Ascending aorta (tissue), 2 donors: ENCODE measurements around the gene SLC35F3. TPM values are rescaled to one million over a fixed set of nuclear protein-coding genes. Genes with fewer than 3 reads are reported as not detected.

Experiments
- DNase-seq, 2 donors: peaks; one replicate each; pipeline ENCODE4 v3.0.0-alpha.2; 2019; ENCODE audit warnings: low spot score in 2 of 2
- H3K27ac ChIP-seq, 2 donors: fragments of 200-600 bp; sonication (generic); one replicate each; pipeline ENCODE4 v1.5.1; 2016 to 2017; ENCODE audit warnings: mild to moderate bottlenecking in 1 of 2
- H3K27me3 ChIP-seq: fragments of 200-600 bp; sonication (generic); one replicate; pipeline ENCODE4 v1.5.1; 2017
- H3K36me3 ChIP-seq, 2 donors: fragments of 200-600 bp; sonication (generic); one replicate each; pipeline ENCODE4 v1.5.1; 2016
- H3K4me1 ChIP-seq, 2 donors: fragments of 200-600 bp; sonication (generic); one replicate each; pipeline ENCODE4 v1.5.1; 2016 to 2017; ENCODE audit warnings: mild to moderate bottlenecking in 1 of 2
- H3K4me3 ChIP-seq, 2 donors: fragments of 200-600 bp; sonication (generic); one replicate each; pipeline ENCODE4 v1.5.1; 2016 to 2017; ENCODE audit warnings: mild to moderate bottlenecking in 1 of 2
- H3K9me3 ChIP-seq, 2 donors: fragments of 200-600 bp; sonication (generic); one replicate each; pipeline ENCODE4 v1.5.1; 2016
- intact Hi-C: fragments of 100-400 bp; cut with DNase I; formaldehyde crosslinking; loops from one replicate; pipeline ENCODE4 v1.15.1; 2023
- total RNA-seq: library from RNA; depleted of rRNA; stranded (reverse); fragments of >200 nt; gene quantifications from one replicate; pipeline ENCODE4 v1.1.0, GENCODE V29; 2016
- TF ChIP-seq, protein P1 (sequence below), 3 experiments: fragments of 200-600 bp in 2 of 3; fragments of 450-650 bp in 1 of 3; sonication (generic) in 2 of 3; IDR thresholded peaks; one replicate each; pipeline ENCODE4 v1.5.1; 2016 to 2019; ENCODE audit warnings: antibody characterized with exemption in 3 of 3, mild to moderate bottlenecking in 1 of 3, moderate library complexity in 1 of 3

SLC35F3 gene
- total RNA-seq, 1 donor from 2014 or later, result 1.4 TPM

DNA sequence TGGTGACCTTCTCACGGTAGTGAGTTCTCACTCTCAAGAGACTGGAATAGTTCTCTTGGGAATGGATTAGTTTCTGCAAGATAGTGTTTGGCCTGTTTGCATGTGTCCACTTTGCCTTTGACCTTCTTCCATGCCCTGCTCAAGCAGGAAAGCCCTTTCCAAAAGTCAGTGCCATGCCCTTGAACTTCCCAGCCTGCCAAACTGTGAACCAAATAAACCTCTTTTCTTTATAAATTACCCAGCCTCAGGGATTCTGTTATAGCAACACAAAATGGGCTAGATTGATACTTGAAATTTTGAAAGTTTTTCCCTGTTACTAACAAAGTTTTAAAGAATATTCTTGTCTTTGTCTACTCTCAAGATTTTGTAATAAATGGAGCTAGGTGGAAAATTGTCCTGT, 139.6 kb downstream of the SLC35F3 start:
- H3K27ac ChIP-seq, result no peak overlapping the region
- intact Hi-C loops, result no loop called here
- TF ChIP-seq, protein P1, sequence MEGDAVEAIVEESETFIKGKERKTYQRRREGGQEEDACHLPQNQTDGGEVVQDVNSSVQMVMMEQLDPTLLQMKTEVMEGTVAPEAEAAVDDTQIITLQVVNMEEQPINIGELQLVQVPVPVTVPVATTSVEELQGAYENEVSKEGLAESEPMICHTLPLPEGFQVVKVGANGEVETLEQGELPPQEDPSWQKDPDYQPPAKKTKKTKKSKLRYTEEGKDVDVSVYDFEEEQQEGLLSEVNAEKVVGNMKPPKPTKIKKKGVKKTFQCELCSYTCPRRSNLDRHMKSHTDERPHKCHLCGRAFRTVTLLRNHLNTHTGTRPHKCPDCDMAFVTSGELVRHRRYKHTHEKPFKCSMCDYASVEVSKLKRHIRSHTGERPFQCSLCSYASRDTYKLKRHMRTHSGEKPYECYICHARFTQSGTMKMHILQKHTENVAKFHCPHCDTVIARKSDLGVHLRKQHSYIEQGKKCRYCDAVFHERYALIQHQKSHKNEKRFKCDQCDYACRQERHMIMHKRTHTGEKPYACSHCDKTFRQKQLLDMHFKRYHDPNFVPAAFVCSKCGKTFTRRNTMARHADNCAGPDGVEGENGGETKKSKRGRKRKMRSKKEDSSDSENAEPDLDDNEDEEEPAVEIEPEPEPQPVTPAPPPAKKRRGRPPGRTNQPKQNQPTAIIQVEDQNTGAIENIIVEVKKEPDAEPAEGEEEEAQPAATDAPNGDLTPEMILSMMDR (IDR thresholded peaks at IDR 0.05), result no peak
- H3K4me3 ChIP-seq, result no peak overlapping the region
- DNase-seq, result no peak
- no peaks in the 10 kb centered on the region for H3K27me3 ChIP-seq
- H3K9me3 ChIP-seq, result peaks cover 0 to 8% of the 10 kb centered on the region in 2 donors
- no peaks in the 10 kb centered on the region for H3K4me1 ChIP-seq
- no peaks in the 10 kb centered on the region for H3K36me3 ChIP-seq

DNA sequence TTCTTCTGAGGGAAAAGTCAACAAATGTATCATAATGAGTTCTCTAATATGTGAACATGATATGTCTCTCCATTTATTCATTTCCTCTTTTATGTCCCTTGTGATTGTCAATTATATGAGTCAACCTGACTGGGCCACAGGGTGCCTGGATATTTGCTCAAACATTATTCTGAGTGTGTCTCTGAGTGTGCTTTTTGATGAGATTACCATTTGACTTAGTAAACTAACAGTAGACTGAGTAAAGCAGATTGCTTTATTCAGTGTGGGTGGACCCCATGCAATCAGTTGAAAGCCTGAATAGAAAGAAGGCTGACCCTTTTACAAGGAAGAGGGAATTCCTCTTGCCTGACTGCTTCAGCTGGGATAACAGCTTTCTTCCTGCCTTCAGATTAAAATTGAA, 142.6 kb downstream of the SLC35F3 start:
- no peaks in the 10 kb centered on the region for H3K4me1 ChIP-seq
- no peak overlapping the region for H3K4me3 ChIP-seq
- H3K9me3 ChIP-seq, result peaks cover 0 to 10% of the 10 kb centered on the region in 2 donors
- H3K27me3 ChIP-seq, result no peaks in the 10 kb centered on the region
- DNase-seq, result no peak
- no peak overlapping the region for H3K27ac ChIP-seq
- no peaks in the 10 kb centered on the region for H3K36me3 ChIP-seq
- intact Hi-C loops, result no loop called here
- TF ChIP-seq, protein P1 (IDR thresholded peaks at IDR 0.05), result no peak

DNA sequence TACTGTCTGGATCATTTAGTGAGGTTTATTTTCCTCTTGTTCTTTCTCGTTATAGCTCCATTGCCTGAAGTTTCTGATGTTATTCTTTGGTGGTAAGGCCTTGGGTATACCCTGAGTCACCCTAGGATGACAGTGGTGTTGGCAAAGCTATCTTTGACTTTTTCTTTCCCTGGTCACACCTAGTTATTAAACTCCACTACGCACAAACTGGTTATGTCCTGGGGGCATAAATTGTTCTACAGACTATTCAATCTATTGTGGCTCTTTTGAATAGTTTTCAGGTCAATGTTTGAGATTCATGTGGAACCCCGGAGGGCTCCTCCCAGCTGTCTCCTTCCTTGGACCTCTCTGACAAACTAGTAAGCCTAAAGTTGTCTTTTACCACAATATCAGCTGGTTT, 157.7 kb downstream of the SLC35F3 start:
- no peaks in the 10 kb centered on the region for H3K4me1 ChIP-seq
- TF ChIP-seq, protein P1 (IDR thresholded peaks at IDR 0.05), result no peak
- no peaks in the 10 kb centered on the region for H3K27me3 ChIP-seq
- H3K36me3 ChIP-seq, result no peaks in the 10 kb centered on the region
- no peak overlapping the region for H3K4me3 ChIP-seq
- intact Hi-C loops, result no loop called here
- no peak overlapping the region for H3K27ac ChIP-seq
- H3K9me3 ChIP-seq, result peaks cover 3 to 6% of the 10 kb centered on the region in 2 donors
- DNase-seq, result no peak

DNA sequence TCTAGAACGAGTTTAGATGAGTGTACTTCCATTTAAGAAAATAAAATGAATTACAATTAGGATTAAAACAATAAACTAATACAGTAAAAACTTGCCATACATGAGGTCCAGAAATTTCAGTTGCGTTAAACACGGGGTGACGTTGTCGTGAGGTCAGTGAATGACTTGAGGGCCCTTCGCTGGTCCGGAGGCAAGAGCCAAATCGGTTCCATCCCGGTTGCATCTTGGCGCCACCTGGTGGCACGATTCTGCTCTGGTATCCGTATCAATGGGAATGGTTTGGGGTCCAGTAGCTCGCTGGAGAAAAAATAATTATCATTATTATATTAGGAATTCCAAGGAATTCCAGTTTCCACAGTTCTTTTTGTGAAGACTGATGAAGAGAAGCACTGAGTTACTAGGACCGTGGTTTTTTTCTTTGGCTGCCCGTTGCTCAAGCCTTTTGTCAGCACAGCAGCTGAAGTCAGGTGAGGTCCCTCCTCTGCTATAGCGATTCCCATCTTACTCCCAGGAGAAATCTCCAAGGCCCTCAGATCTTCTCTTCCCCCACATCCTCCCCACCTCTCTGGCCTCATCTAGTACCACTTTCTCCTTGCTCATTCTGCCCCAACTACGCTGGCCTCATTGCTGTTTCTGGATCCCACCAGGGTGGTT, 161.4 kb downstream of the SLC35F3 start:
- Histone ChIP-seq H3K4me1 (no peaks in the 10 kb centered on the region), H3K36me3 (no peaks in the 10 kb centered on the region), H3K27me3 (no peaks in the 10 kb centered on the region), H3K27ac (no peak overlapping the region), H3K9me3 (peaks cover 3 to 6% of the 10 kb centered on the region in 2 donors), H3K4me3 (no peak overlapping the region)
- no peak for DNase-seq
- TF ChIP-seq, protein P1 (IDR thresholded peaks at IDR 0.05), result peak; percentile 7 to 48 (median 35)
- intact Hi-C loops, result loop anchor here (5.0 kb wide), 1 partner anchor 669 kb away; no protein-coding TSS in a partner anchor

DNA sequence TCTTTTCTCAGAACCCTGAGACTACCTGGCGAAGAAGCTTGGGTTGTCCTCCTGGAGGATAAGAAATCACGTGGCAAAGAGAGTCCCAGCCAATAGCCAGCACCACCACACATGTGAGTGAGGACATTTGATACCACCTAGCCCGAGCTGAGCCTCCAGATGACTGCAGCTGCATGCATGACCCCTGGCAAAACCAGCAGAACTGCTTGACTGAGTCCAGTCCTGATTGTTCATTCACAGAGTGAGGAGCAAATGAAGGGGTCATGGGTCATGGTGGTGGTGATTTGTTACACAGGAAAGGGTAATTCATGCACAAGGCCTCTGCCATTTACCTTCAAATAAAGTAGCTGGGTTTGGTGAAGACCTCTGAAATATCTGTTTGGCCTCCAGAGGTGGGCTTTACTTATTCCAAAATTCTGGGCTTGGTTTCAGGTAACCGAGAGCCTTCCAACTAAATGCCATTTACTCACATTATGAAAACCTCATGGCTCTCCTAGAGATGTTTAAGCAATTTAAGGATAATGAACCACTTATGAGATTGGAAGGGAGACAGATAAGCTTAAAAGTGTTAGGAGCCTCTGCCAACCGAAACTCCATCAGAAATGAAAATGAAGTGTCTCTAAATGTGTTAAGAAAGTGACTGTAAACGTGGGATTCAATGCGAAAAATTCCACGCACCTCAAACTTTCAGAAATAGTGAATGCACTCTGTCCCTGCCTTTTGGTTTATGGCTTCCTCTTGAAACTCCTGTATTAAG, 163.3 kb downstream of the SLC35F3 start:
- intact Hi-C loops, result loop anchor here (5.0 kb wide), 1 partner anchor 670 kb away; no protein-coding TSS in a partner anchor
- Histone ChIP-seq H3K27ac (no peak overlapping the region), H3K4me3 (no peak overlapping the region), H3K4me1 (no peaks in the 10 kb centered on the region), H3K36me3 (no peaks in the 10 kb centered on the region), H3K9me3 (no peaks in the 10 kb centered on the region), H3K27me3 (no peaks in the 10 kb centered on the region)
- TF ChIP-seq, protein P1 (IDR thresholded peaks at IDR 0.05), result no peak
- no peak for DNase-seq
